Ishikawa (cell line): Measurements from ENCODE around the gene PFKP.

Experiments
- CEBPB ChIP-seq: IDR thresholded peaks from 2 replicates; pipeline ENCODE4 v1.6.1; 2012
- CREB1 ChIP-seq: IDR thresholded peaks from 2 replicates; pipeline ENCODE4 v1.6.1; 2012; ENCODE audit warnings: low read depth
- EGR1 ChIP-seq: IDR thresholded peaks from 2 replicates; pipeline ENCODE4 v1.6.1; 2012
- EP300 ChIP-seq: IDR thresholded peaks from 2 replicates; pipeline ENCODE4 v1.6.1; 2012; ENCODE audit warnings: borderline replicate concordance
- FOXM1 ChIP-seq: IDR thresholded peaks from 2 replicates; pipeline ENCODE4 v1.6.1; 2012; ENCODE audit warnings: low read depth, borderline replicate concordance
- NFIC ChIP-seq: IDR thresholded peaks from 2 replicates; pipeline ENCODE4 v1.6.1; 2012
- RAD21 ChIP-seq: IDR thresholded peaks from 2 replicates; pipeline ENCODE4 v1.6.1; 2012; ENCODE audit warnings: low read depth
- TAF1 ChIP-seq: IDR thresholded peaks from 2 replicates; pipeline ENCODE4 v1.6.1; 2012; ENCODE audit warnings: low read depth, mild to moderate bottlenecking
- TCF12 ChIP-seq: IDR thresholded peaks from 2 replicates; pipeline ENCODE4 v1.6.1; 2012; ENCODE audit warnings: low read depth
- TEAD4 ChIP-seq: IDR thresholded peaks from 2 replicates; pipeline ENCODE4 v1.6.1; 2012
- YY1 ChIP-seq: IDR thresholded peaks from 2 replicates; pipeline ENCODE4 v1.6.1; 2012; ENCODE audit warnings: low read depth
- ZBTB7A ChIP-seq: IDR thresholded peaks from 2 replicates; pipeline ENCODE4 v1.6.1; 2012; ENCODE audit warnings: low read depth
- TF ChIP-seq, protein P1 (sequence below): IDR thresholded peaks from 2 replicates; pipeline ENCODE4 v1.6.1; 2012
- TF ChIP-seq, protein P2 (sequence below): IDR thresholded peaks from 2 replicates; pipeline ENCODE4 v1.6.1; 2012; ENCODE audit warnings: low read depth, mild to moderate bottlenecking
- TF ChIP-seq, protein P3 (sequence below): IDR thresholded peaks from 2 replicates; pipeline ENCODE4 v1.6.1; 2012

PFKP gene

DNA sequence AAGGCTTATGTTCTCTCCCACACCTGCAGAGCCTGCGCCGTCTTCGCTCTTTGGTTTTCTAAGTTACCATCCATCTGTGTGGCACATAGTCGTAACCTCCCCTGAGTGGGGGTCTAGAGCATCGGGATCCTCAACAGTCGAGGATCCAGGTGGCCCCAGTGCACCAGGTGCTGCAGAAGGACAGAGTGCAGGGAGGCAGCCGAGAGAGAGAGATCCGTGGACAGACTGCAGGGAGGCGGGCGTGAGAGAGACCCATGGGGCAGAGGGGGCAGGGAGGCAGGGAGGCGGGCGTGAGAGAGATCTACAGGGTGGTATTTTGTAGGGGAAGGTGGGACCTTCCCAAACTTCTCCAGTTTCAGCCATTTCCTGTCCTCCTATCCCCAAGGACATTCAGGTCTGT, 42.3 kb downstream of the PFKP start:
- TF ChIP-seq, protein P1, sequence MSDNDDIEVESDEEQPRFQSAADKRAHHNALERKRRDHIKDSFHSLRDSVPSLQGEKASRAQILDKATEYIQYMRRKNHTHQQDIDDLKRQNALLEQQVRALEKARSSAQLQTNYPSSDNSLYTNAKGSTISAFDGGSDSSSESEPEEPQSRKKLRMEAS: no peak
- TF ChIP-seq TAF1 (no peak), RAD21 (no peak), CREB1 (no peak), EP300 (no peak), TCF12 (no peak)

DNA sequence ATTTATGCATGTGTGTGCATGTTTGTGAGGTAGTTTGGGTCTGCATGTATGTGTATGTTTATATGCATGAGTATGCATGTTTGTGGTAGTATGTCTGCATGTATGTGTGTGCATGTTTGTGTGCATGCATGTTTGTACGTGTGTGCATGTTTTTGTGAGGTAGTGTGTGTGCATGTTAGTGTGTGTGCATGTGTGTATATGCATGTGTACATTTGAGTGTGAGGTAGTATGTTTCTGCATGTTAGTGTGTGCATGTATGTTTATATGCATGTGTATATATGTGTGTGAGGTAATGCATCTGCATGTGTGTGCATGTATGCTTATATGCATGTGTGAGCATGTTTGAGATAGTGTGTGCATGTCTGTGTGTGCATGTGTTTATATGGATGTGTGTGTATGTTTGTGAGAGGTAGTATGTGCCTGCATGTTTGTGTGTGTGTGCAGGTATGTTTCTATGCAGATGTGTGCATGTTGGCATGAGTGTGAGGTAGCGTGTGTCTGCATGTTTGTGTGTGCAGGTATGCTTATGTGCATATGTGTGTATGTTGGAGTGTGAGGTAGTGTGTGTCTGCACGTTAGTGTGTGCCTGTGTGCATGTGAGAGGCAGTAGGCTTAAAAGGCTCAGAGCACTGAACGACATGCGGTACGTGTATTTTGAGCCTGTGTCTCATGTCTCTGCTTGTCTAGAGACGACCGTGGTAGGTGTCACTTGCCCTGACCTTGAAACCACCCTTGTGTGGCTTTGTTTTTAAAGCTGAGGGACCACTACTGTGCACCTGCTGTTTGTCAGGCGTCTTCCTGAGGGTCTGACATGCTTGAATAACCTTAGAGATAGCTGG, 43.7 kb downstream of the PFKP start:
- TF ChIP-seq TCF12: no peak
- TF ChIP-seq RAD21: no peak
- no peak for TF ChIP-seq EGR1
- no peak for TF ChIP-seq TAF1
- TF ChIP-seq CEBPB: no peak
- TF ChIP-seq, protein P2, sequence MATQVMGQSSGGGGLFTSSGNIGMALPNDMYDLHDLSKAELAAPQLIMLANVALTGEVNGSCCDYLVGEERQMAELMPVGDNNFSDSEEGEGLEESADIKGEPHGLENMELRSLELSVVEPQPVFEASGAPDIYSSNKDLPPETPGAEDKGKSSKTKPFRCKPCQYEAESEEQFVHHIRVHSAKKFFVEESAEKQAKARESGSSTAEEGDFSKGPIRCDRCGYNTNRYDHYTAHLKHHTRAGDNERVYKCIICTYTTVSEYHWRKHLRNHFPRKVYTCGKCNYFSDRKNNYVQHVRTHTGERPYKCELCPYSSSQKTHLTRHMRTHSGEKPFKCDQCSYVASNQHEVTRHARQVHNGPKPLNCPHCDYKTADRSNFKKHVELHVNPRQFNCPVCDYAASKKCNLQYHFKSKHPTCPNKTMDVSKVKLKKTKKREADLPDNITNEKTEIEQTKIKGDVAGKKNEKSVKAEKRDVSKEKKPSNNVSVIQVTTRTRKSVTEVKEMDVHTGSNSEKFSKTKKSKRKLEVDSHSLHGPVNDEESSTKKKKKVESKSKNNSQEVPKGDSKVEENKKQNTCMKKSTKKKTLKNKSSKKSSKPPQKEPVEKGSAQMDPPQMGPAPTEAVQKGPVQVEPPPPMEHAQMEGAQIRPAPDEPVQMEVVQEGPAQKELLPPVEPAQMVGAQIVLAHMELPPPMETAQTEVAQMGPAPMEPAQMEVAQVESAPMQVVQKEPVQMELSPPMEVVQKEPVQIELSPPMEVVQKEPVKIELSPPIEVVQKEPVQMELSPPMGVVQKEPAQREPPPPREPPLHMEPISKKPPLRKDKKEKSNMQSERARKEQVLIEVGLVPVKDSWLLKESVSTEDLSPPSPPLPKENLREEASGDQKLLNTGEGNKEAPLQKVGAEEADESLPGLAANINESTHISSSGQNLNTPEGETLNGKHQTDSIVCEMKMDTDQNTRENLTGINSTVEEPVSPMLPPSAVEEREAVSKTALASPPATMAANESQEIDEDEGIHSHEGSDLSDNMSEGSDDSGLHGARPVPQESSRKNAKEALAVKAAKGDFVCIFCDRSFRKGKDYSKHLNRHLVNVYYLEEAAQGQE: no peak
- no peak for TF ChIP-seq NFIC
- TF ChIP-seq EP300: no peak
- no peak for TF ChIP-seq YY1
- TF ChIP-seq, protein P1: no peak
- TF ChIP-seq TEAD4: no peak
- TF ChIP-seq ZBTB7A: no peak
- no peak for TF ChIP-seq CREB1
- TF ChIP-seq, protein P3, sequence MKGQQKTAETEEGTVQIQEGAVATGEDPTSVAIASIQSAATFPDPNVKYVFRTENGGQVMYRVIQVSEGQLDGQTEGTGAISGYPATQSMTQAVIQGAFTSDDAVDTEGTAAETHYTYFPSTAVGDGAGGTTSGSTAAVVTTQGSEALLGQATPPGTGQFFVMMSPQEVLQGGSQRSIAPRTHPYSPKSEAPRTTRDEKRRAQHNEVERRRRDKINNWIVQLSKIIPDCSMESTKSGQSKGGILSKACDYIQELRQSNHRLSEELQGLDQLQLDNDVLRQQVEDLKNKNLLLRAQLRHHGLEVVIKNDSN: no peak
- no peak for TF ChIP-seq FOXM1

DNA sequence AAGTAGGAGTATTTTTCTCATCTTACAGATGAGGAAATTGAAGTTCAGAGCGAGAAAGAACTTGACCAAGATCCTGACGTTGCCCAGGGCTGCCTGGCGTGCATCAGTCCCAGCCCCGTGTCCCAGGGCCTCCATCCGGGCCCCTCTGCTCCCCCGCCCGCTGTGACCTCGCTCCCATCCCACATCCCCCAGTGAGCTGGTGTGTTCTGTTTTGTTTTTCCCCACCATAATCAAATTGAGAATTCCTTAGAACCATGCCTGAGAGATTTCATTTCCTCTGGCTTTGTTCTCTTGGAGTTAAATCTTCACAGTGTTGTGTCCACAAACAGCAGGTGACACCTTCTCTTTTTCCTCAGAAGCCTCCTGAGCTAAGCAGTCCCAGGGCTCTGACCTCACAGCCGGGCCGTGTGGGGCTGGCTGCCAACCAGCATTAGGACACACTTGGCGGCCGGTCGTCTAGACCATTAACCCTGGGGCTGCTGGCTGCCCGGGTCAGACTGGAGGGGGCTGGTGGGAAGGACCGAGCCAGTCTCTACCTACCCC, 44.3 kb downstream of the PFKP start:
- TF ChIP-seq ZBTB7A: no peak
- no peak for TF ChIP-seq FOXM1
- no peak for TF ChIP-seq CREB1
- no peak for TF ChIP-seq TEAD4
- no peak for TF ChIP-seq TCF12
- no peak for TF ChIP-seq TAF1
- TF ChIP-seq RAD21: no peak
- no peak for TF ChIP-seq CEBPB
- TF ChIP-seq EP300: no peak
- TF ChIP-seq, protein P2: no peak

DNA sequence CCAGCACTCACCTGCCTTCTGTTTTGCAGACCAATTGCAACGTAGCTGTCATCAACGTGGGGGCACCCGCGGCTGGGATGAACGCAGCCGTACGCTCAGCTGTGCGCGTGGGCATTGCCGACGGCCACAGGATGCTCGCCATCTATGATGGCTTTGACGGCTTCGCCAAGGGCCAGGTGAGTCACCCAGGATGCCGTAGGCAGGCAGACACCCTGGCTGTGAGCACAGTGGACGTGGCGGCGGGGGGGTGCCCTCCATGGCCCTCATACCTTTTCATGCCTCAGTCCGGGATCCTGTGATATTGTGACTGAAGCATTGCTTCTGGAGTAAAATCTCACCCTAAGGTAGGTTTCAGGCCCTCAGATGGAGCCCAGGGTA, 46.0 kb downstream of the PFKP start:
- TF ChIP-seq, protein P3: no peak
- TF ChIP-seq CREB1: no peak
- TF ChIP-seq EP300: no peak
- TF ChIP-seq FOXM1: no peak
- TF ChIP-seq RAD21: no peak
- no peak for TF ChIP-seq TAF1
- no peak for TF ChIP-seq YY1
- TF ChIP-seq TEAD4: no peak

DNA sequence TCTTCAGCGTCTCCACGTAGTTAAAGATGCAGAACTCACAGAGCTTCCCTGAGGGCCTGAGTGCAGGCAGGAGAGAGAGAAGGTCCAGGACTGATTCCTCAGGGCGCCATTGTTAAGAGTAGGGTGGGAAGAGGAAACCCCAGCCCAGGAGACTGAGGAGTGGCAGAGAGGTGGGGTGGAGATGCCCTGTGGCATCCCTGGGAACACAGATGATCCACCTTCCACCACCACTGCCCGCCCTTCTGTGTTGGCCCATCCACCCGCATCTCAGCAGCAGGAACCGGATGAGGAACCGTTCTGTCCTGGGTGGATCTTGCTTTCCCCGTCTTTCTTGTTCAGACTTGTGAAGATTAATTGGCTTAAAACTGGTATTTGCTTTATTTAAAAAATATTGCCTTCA, 48.3 kb downstream of the PFKP start:
- TF ChIP-seq TEAD4 (no peak), EGR1 (no peak), TCF12 (no peak), ZBTB7A (no peak), YY1 (no peak)
- TF ChIP-seq, protein P3: no peak
